Lower lobe of right lung (tissue), 2 donors: ENCODE data around the gene UNK. TPM values are rescaled to one million over a fixed set of nuclear protein-coding genes. Genes with fewer than 3 reads are reported as not detected.
A peak's percentile ranks its signal among the peaks of the same experiment; 100 is the strongest.

ENCODE experiments used
- ATAC-seq, 2 donors: fragments of 200-7000 bp; cut with Tn5 transposase; one replicate each; pipeline ENCODE4 v1.9.1; 2020 to 2022; ENCODE audit warnings: mild to moderate bottlenecking in 2 of 2, moderate library complexity in 2 of 2
- DNase-seq: peaks from one replicate; pipeline ENCODE4 v3.0.0-alpha.2; 2020
- H3K27ac ChIP-seq: fragments of 200-600 bp; one replicate; pipeline ENCODE4 v1.8.0; 2022
- H3K27me3 ChIP-seq: fragments of 200-600 bp; one replicate; pipeline ENCODE4 v1.8.0; 2022; ENCODE audit warnings: low read depth
- H3K36me3 ChIP-seq: fragments of 200-600 bp; one replicate; pipeline ENCODE4 v1.8.0; 2022; ENCODE audit warnings: mild to moderate bottlenecking
- H3K4me1 ChIP-seq: fragments of 200-600 bp; one replicate; pipeline ENCODE4 v1.8.0; 2022
- H3K4me3 ChIP-seq: fragments of 200-600 bp; one replicate; pipeline ENCODE4 v1.8.0; 2022; ENCODE audit warnings: mild to moderate bottlenecking
- H3K9me3 ChIP-seq: fragments of 200-600 bp; one replicate; pipeline ENCODE4 v1.8.0; 2022
- CTCF ChIP-seq: fragments of 200-600 bp; IDR thresholded peaks from one replicate; pipeline ENCODE4 v1.8.0; 2022; ENCODE audit warnings: antibody characterized with exemption, mild to moderate bottlenecking
- intact Hi-C: fragments of 100-400 bp; cut with DNase I; formaldehyde crosslinking; loops from one replicate; pipeline ENCODE4 v1.11.0; 2022
- total RNA-seq: library from RNA; stranded (reverse); fragmentation: NEBNext Ultra II Directional; extraction: Animal tissue kit (Norgen Biotek cat#: 25700); gene quantifications from one replicate; pipeline ENCODE4 v1.2.1, GENCODE V29; 2021
- donor health status: DM: no; HTN: yes; CAD: no; lungs with severe emphysema.

Gene UNK
- total RNA-seq, 1 donor from 2014 or later = 31.1 TPM

GRCh38 chr17:75837899-75838298 is 53.3 kb downstream of the UNK start:
- no peak for DNase-seq
- H3K27me3 ChIP-seq = no peaks in the 10 kb centered on the region
- no peak overlapping the region for H3K27ac ChIP-seq
- peaks cover 8% of the 10 kb centered on the region for H3K4me1 ChIP-seq
- no peaks in the 10 kb centered on the region for H3K9me3 ChIP-seq
- intact Hi-C loops = no loop called here
- no peak for ATAC-seq
- no peak overlapping the region for H3K4me3 ChIP-seq
- H3K36me3 ChIP-seq = peaks cover 59% of the 10 kb centered on the region
- TF ChIP-seq CTCF = no peak

DNA sequence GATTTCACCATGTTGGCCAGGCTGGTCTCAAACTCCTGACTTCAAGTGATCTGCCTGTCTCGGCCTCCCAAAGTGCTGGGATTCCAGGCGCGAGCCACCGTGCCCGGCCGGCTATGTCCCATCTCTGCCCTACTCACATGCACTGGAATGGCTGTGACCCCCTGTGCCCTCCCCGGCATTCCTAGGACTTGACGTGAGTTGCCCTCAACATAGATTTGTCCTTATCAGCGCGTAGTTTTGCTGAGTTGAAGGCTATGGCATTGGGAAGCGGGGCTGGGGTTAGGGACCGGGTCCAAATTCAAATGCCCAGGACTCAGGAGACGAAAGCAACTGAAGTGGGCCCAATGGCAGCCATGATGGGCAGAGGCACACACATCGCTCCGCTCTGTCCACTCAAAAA is 53.8 kb downstream of the UNK start:
- ATAC-seq (peak; percentile 50 to 55), DNase-seq (no peak)
- Histone ChIP-seq H3K4me3 (no peak overlapping the region), H3K9me3 (no peaks in the 10 kb centered on the region), H3K27ac (no peak overlapping the region), H3K36me3 (peaks cover 57% of the 10 kb centered on the region), H3K27me3 (no peaks in the 10 kb centered on the region), H3K4me1 (peaks cover 13% of the 10 kb centered on the region)
- no peak for TF ChIP-seq CTCF
- intact Hi-C loops = no loop called here

DNA sequence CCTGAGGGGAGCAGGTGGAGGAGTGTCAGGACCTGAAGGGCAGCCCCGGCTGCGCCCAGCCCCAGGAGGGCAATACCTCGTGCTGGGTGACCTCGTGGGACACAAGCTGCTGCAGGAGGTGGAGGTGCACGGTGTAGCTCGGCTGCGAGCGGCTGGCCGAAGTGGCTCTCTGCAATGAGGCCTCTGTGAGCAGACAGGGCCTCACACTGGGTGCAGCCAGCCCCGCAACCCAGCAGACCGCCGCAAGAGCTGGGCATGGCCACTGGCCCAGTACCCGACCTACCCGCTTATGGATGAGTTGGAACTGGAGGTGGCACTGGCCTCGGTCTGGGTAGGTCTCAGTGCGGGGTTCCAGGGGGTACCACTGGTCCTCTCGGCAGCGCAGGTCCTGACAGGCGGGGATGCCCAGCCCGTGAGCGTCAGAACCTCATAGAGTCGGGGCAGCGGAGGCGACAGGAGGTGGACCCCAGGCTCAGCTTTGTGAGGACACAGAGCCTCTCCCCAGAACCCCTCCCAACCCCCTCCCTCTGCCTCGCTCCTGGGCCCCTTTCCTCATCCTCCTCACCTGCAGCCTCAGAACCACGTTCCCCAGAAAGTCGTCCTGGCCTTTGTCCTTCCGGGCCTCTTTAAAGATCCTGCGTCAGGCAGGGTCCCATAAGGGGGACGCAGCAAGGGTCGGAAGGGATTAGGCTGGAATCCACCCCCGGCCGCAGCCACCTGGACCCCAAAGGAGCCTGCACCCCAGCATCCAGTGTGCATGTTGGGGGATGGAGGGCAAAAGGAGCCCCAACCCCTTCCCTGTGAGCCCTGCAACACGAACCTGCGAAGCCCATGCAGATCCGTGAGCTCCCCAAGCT is 55.6 kb downstream of the UNK start:
- ATAC-seq (no peak), DNase-seq (no peak)
- H3K9me3 ChIP-seq = no peaks in the 10 kb centered on the region
- peaks cover 39% of the 10 kb centered on the region for H3K36me3 ChIP-seq
- no peak overlapping the region for H3K27ac ChIP-seq
- no peaks in the 10 kb centered on the region for H3K27me3 ChIP-seq
- intact Hi-C loops = no loop called here
- no peak overlapping the region for H3K4me3 ChIP-seq
- no peak for TF ChIP-seq CTCF
- H3K4me1 ChIP-seq = peaks cover 30% of the 10 kb centered on the region

DNA sequence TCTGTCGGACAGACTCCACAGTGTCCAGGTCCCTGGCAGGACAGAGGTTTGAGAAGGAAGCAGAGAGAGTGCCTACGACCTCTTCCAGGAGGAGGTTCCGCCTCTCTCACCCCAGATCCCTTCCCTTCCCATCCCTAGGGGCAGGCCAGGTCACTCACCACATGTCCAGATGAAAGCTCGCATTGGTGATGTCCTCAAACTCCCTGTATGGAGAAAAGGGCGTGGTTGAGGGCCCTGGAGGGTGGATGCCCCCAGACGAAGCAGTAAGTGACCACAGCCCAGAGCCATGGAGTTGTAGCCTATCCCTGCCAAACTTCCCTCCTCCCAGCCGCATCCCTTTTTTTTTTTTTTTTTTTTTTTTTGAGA is 56.2 kb downstream of the UNK start:
- H3K27me3 ChIP-seq = no peaks in the 10 kb centered on the region
- H3K4me1 ChIP-seq = peaks cover 36% of the 10 kb centered on the region
- H3K4me3 ChIP-seq = no peak overlapping the region
- peaks cover 34% of the 10 kb centered on the region for H3K36me3 ChIP-seq
- ATAC-seq (no peak), DNase-seq (no peak)
- intact Hi-C loops = no loop called here
- no peaks in the 10 kb centered on the region for H3K9me3 ChIP-seq
- no peak overlapping the region for H3K27ac ChIP-seq
- TF ChIP-seq CTCF = no peak

- H3K27ac ChIP-seq = peak overlapping the region; percentile 90
- H3K4me3 ChIP-seq = peak overlapping the region; percentile 59
- peaks cover 41% of the 10 kb centered on the region for H3K36me3 ChIP-seq
- TF ChIP-seq CTCF = no peak
- H3K4me1 ChIP-seq = peaks cover 53% of the 10 kb centered on the region
- no peaks in the 10 kb centered on the region for H3K27me3 ChIP-seq
- intact Hi-C loops = no loop called here
- ATAC-seq (no peak), DNase-seq (no peak)
- H3K9me3 ChIP-seq = no peaks in the 10 kb centered on the region
Measured at GRCh38 chr17:75842411-75842810, 57.8 kb downstream of the UNK start.
